GM12878 (cell line): ENCODE measurements around the gene ANKRD50. TPM values are rescaled to one million over a fixed set of nuclear protein-coding genes. Genes with fewer than 3 reads are reported as not detected.

Source experiments
- ATAC-seq: fragments of 200-7000 bp; cut with Tn5 transposase; 3 replicates; pipeline ENCODE4 v1.9.1; 2020; ENCODE audit warnings: mild to moderate bottlenecking, moderate library complexity
- BruUV-seq: library from RNA; stranded (reverse); fragments of 400-500 nt; replicated peaks from 2 replicates; lab custom pipeline; 2021; lab: Mats Ljungman, UMichigan
- CTCF ChIA-PET: fragments of 300-600 bp; sonication (Branson Sonifier 250); formaldehyde crosslinking; extraction: SDS; loops from one replicate; lab custom pipeline; 2021; ENCODE audit warnings: inconsistent platforms; lab: Yijun Ruan, JAX
- POLR2A ChIA-PET: fragments of 350-600 bp; formaldehyde crosslinking; extraction: SDS; loops from one replicate; lab custom pipeline; 2021; ENCODE audit warnings: inconsistent platforms; lab: Charles Lee
- RAD21 ChIA-PET: fragments of 300-600 bp; sonication (Branson Sonifier 250); formaldehyde crosslinking; loops from one replicate; lab custom pipeline; 2023; ENCODE audit warnings: antibody characterized with exemption; ENCODE audit not compliant: unreplicated experiment; lab: Charles Lee
- SMC1A ChIA-PET: fragments of 300-600 bp; sonication (Branson Sonifier 250); formaldehyde crosslinking; loops from one replicate; lab custom pipeline; 2023; ENCODE audit not compliant: unreplicated experiment, uncharacterized antibody; lab: Charles Lee
- DNase-seq: peaks from one replicate; pipeline ENCODE4 v3.0.0-alpha.2; 2011; ENCODE audit warnings: low read depth, low spot score
- FAIRE-seq: peaks from 3 replicates; lab custom pipeline; 2011; peaks lifted over from hg19 to GRCh38; lab: Jason Lieb, UNC
- H2AFZ ChIP-seq: 2 replicates; pipeline ENCODE4 v1.6.0; 2011; ENCODE audit warnings: low read depth, low read length, control low read depth; ENCODE audit not compliant: control insufficient read depth
- H3K27ac ChIP-seq: 2 replicates; pipeline ENCODE4 v1.5.1; 2011; ENCODE audit warnings: control low read depth; ENCODE audit not compliant: control insufficient read depth, insufficient read depth
- H3K27me3 ChIP-seq, 2 experiments: replicated peaks in 1 of 2; 2 replicates each; pipeline versions ENCODE4 v1.6.0 to v1.6.1; 2011; ENCODE audit warnings: low read length in 1 of 2; ENCODE audit not compliant: control insufficient read depth in 2 of 2, insufficient read depth in 2 of 2
- H3K36me3 ChIP-seq, 2 experiments: 2 replicates each; pipeline ENCODE4 v1.5.1; 2011; ENCODE audit warnings: low read length in 1 of 2; ENCODE audit not compliant: control insufficient read depth in 2 of 2, insufficient read depth in 2 of 2
- H3K4me1 ChIP-seq: 2 replicates; pipeline ENCODE4 v1.6.1; 2011; ENCODE audit warnings: mild to moderate bottlenecking, low read length, moderate library complexity, mixed read lengths; ENCODE audit not compliant: control insufficient read depth, insufficient read depth
- H3K4me2 ChIP-seq: 2 replicates; pipeline ENCODE4 v1.6.0; 2011; ENCODE audit warnings: control low read depth; ENCODE audit not compliant: control insufficient read depth, insufficient read depth
- H3K4me3 ChIP-seq: fragments of 200-600 bp; sonication (generic); 2 replicates; pipeline ENCODE4 v1.5.1; 2016
- H3K79me2 ChIP-seq: 2 replicates; pipeline ENCODE4 v1.6.0; 2011; ENCODE audit warnings: low read length; ENCODE audit not compliant: control insufficient read depth, insufficient read depth
- H3K9ac ChIP-seq: 2 replicates; pipeline ENCODE4 v1.8.0; 2011; ENCODE audit warnings: low read length, control low read depth, mixed read lengths; ENCODE audit not compliant: control insufficient read depth, insufficient read depth
- H3K9me3 ChIP-seq: replicated peaks from 3 replicates; pipeline ENCODE4 v1.5.1; 2011; ENCODE audit warnings: mild to moderate bottlenecking, low read length; ENCODE audit not compliant: control insufficient read depth, insufficient read depth
- H4K20me1 ChIP-seq: 2 replicates; pipeline ENCODE4 v1.6.0; 2011; ENCODE audit not compliant: control insufficient read depth, insufficient read depth
- CBX5 ChIP-seq: sonication (generic); IDR thresholded peaks from 2 replicates; pipeline ENCODE4 v1.6.1; 2016; ENCODE audit warnings: low read depth, moderate library complexity, mild to moderate bottlenecking, inconsistent platforms
- ESRRA ChIP-seq: IDR thresholded peaks from 2 replicates; pipeline ENCODE4 v1.6.1; 2012; ENCODE audit warnings: mild to moderate bottlenecking, low read length, improper control_type of control experiment
- FOXM1 ChIP-seq: IDR thresholded peaks from 2 replicates; pipeline ENCODE4 v1.6.1; 2012; ENCODE audit warnings: low read depth, mild to moderate bottlenecking, inconsistent platforms, low read length, moderate library complexity
- GATAD2B ChIP-seq: fragments of 450-650 bp; conservative IDR thresholded peaks from 2 replicates; pipeline ENCODE4 v1.6.1; 2017; ENCODE audit warnings: low read depth, mild to moderate bottlenecking, moderate library complexity
- NR2C1 ChIP-seq: fragments of 450-650 bp; IDR thresholded peaks from 2 replicates; pipeline ENCODE4 v1.6.1; 2017; ENCODE audit warnings: antibody characterized with exemption, mild to moderate bottlenecking, moderate library complexity
- RFX5 ChIP-seq: IDR thresholded peaks from 2 replicates; pipeline ENCODE4 v1.6.1; 2011; ENCODE audit warnings: low read depth, low read length, improper control_type of control experiment
- SIN3A ChIP-seq: IDR thresholded peaks from 2 replicates; pipeline ENCODE4 v1.6.1; 2012; ENCODE audit warnings: low read depth, low read length, improper control_type of control experiment
- SUPT20H ChIP-seq: IDR thresholded peaks from 2 replicates; pipeline ENCODE4 v1.6.1; 2011; ENCODE audit warnings: low read depth, mild to moderate bottlenecking, low read length, moderate library complexity, borderline replicate concordance; ENCODE audit not compliant: control insufficient read depth
- TAF1 ChIP-seq: IDR thresholded peaks from 2 replicates; pipeline ENCODE4 v1.6.1; 2011; ENCODE audit warnings: mild to moderate bottlenecking, low read depth, low read length, borderline replicate concordance
- ZZZ3 ChIP-seq: IDR thresholded peaks from 2 replicates; pipeline ENCODE4 v1.6.1; 2011; ENCODE audit warnings: low read depth; ENCODE audit not compliant: control insufficient read depth, insufficient read length
- WGBS: methylation state at CpG from one replicate; pipeline ENCODE4 v1.1.6; 2016; ENCODE audit warnings: low lambda C conversion rate; ENCODE audit not compliant: insufficient replicate concordance, insufficient coverage; ENCODE audit errors: missing lambda C conversion rate; 5-methylcytosine and 5-hydroxymethylcytosine counted together
- in situ Hi-C: fragments of 300-500 bp; cut with MboI; formaldehyde crosslinking; loops from 9 replicates; pipeline ENCODE4 v1.14.3; 2018; ENCODE audit warnings: mixed read lengths
- intact Hi-C: fragments of 100-400 bp; cut with micrococcal nuclease; formaldehyde crosslinking; loops from one replicate; pipeline ENCODE4 v1.14.2; 2022; ENCODE audit not compliant: unreplicated experiment
- polyA plus RNA-seq, 11 experiments: library from polyadenylated mRNA; depleted of rRNA in 4 of 11; unstranded in 6 of 11; stranded (reverse) in 5 of 11; fragments of >200 nt; fragmentation: Nextera tagmentation in 4 of 11; fragmentation: Illumina TruSeq in 1 of 11; extraction: Ambion mirVana in 4 of 11; extraction: Trizol in 1 of 11; gene quantifications; 1 replicate in 1 of 11; 2 replicates in 10 of 11; pipeline versions ENCODE4 v1.2.1 to v1.2.3, GENCODE V29; 2011 to 2016; ENCODE audit warnings: inconsistent platforms in 2 of 11, missing spikeins in 2 of 11, low read depth in 1 of 11
- total RNA-seq, 4 experiments: library from RNA; depleted of rRNA in 3 of 4; stranded (reverse); fragments of >200 nt in 3 of 4; fragmentation: Illumina TruSeq in 1 of 4; extraction: Trizol in 1 of 4; gene quantifications; 2 replicates each; pipeline versions ENCODE4 v1.2.1 to v1.2.3, GENCODE V29; 2013 to 2021
- TF ChIP-seq, protein P1 (sequence below): IDR thresholded peaks from 2 replicates; pipeline ENCODE4 v1.6.1; 2012; ENCODE audit warnings: low read depth, low read length, improper control_type of control experiment

Gene ANKRD50
- total and polyA plus RNA-seq, 10 of the 15 experiments (the other 5 are each of a cell fraction or from before 2014, with no cell fraction given) = under 0.01 to 0.10 (median 0.03) TPM; not detected in 1

GRCh38 chr4:124710911-124711310 lies 1.6 kb downstream of the ANKRD50 start:
- Histone ChIP-seq H4K20me1 (no peaks in the 10 kb centered on the region), H2AFZ (no peak overlapping the region), H3K9me3 (no peaks in the 10 kb centered on the region), H3K4me1 (no peaks in the 10 kb centered on the region), H3K79me2 (no peaks in the 10 kb centered on the region), H3K27ac (no peak overlapping the region), H3K4me2 (no peak overlapping the region), H3K9ac (no peak overlapping the region), H3K36me3 (no peaks in the 10 kb centered on the region), H3K4me3 (no peak overlapping the region), H3K27me3 (peaks cover 4 to 7% of the 10 kb centered on the region in 2 experiments; a peak in 3 of 4 replicates)
- FAIRE-seq (no peak), ATAC-seq (no peak), DNase-seq (no peak)
- ChIA-PET SMC1A (no interaction called here), CTCF (no interaction called here), RAD21 (no interaction called here), POLR2A (no interaction called here)
- no TSS peak for BruUV-seq
- TF ChIP-seq, protein P1, sequence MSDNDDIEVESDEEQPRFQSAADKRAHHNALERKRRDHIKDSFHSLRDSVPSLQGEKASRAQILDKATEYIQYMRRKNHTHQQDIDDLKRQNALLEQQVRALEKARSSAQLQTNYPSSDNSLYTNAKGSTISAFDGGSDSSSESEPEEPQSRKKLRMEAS = no peak
- no peak for TF ChIP-seq SIN3A
- no peak for TF ChIP-seq ESRRA
- intact Hi-C loops = no loop called here
- in situ Hi-C loops = no loop called here
- 55% methylated on average over 5 of the region's 5 CpGs for WGBS

DNA sequence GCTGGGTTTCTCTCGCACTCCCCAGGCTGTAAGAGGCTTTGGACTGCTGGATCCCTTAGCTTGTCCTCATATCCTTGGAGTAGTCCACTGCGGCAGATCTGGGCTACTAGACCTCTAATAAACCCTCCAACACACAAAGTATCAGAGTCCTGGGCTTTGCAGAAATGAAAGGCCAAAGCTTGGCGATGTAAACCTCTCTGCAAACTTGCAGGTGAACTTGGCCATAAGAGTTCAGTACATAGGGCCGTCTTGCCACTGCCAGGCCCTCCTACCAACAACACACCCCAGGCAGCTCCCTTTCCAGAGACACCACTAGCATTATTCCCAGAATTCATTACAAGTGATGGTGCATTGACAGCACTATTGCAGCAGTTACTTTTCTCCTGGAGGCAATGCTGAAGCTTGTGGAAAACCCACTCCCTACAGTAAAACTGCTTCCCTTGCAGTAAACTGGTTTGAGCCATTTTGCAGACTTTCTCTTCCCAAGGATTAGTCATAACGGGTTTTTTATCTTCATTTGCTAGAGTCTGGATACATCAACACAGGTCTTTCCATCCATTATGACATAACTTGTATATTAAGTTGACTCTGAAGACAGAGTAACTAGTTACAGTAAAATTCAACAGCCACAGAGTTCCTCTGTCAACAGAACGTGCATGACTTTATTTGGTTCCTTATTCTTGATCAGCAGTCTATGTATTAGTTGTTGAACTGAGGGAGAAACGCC lies 2.4 kb downstream of the ANKRD50 start:
- WGBS = 54% methylated on average over 7 of the region's 7 CpGs
- H3K36me3 ChIP-seq = no peaks in the 10 kb centered on the region
- H3K9ac ChIP-seq = no peak overlapping the region
- peaks cover 4 to 7% of the 10 kb centered on the region in 2 experiments; a peak in 3 of 4 replicates for H3K27me3 ChIP-seq
- ChIA-PET CTCF (no interaction called here), SMC1A (interaction anchor here (2.3 kb wide), 1 partner anchor 9 kb away, joined by 5 read pairs; no protein-coding TSS in a partner anchor), RAD21 (no interaction called here), POLR2A (no interaction called here)
- H3K4me3 ChIP-seq = no peak overlapping the region
- BruUV-seq = no TSS peak
- H4K20me1 ChIP-seq = no peaks in the 10 kb centered on the region
- no peak overlapping the region for H2AFZ ChIP-seq
- no peak overlapping the region for H3K4me2 ChIP-seq
- DNase-seq = no peak
- no peak for ATAC-seq
- in situ Hi-C loops = no loop called here
- H3K79me2 ChIP-seq = no peaks in the 10 kb centered on the region
- FAIRE-seq = no peak
- H3K4me1 ChIP-seq = no peaks in the 10 kb centered on the region
- TF ChIP-seq NR2C1 (no peak), CBX5 (no peak), SUPT20H (no peak), RFX5 (no peak), GATAD2B (no peak), FOXM1 (no peak), TAF1 (no peak), ZZZ3 (no peak)
- no peaks in the 10 kb centered on the region for H3K9me3 ChIP-seq
- intact Hi-C loops = no loop called here
- no peak overlapping the region for H3K27ac ChIP-seq
